ENCODE measurements around the gene SMC4. TPM values are rescaled to one million over a fixed set of nuclear protein-coding genes. Genes with fewer than 3 reads are reported as not detected.

SMC4 gene
- total and polyA plus RNA-seq, 2 of the 8 experiments (the other 6 are each of a cell fraction or from before 2014, with no cell fraction given): 26.6 to 118 TPM

GRCh38 chr3:160369784-160370183, 29.7 kb upstream of the SMC4 start:
- WGBS, 2 experiments (ENCODE audit: extremely low coverage in 1 of 2, insufficient coverage in 1 of 2, insufficient read length in 1 of 2, insufficient replicate concordance in 2 of 2, low coverage in 1 of 2, low lambda C conversion rate in 2 of 2, missing lambda C conversion rate in 1 of 2): 81% methylated on average over 1 of the region's 1 CpG; no CpG with 5 or more reads in 1 of the 2 experiments
- H3K9ac ChIP-seq (replicated peaks in 1 of 4; ENCODE audit: extremely low read depth in 1 of 4, low read depth in 3 of 4, low read length in 3 of 4): no peak overlapping the region
- FAIRE-seq (no peak), DNase-seq (ENCODE audit: low read depth in 1 of 2, low spot score in 2 of 2) (no peak)
- H2BK120ac ChIP-seq (replicated peaks; ENCODE audit: low read depth, low read length): no peak overlapping the region
- H3K4me3 ChIP-seq (ENCODE audit: extremely low read depth in 1 of 4, insufficient read depth in 2 of 4, low read depth in 3 of 4, low read length in 4 of 4): no peak overlapping the region
- peaks cover 0 to 17% (median 6%) of the 10 kb centered on the region in 4 experiments; a peak in 3 of 8 replicates for H3K36me3 ChIP-seq (ENCODE audit: control insufficient read depth in 2 of 4, insufficient read depth in 4 of 4, low read length in 3 of 4)
- H4K91ac ChIP-seq (replicated peaks; ENCODE audit: insufficient read length, low read length): no peak overlapping the region
- H3K79me1 ChIP-seq (ENCODE audit: low read depth, low read length): no peaks in the 10 kb centered on the region
- no peak overlapping the region for H4K5ac ChIP-seq (ENCODE audit: insufficient read length, low read depth, low read length)
- H2BK20ac ChIP-seq (ENCODE audit: low read length): no peak overlapping the region
- no peak overlapping the region for H3K27ac ChIP-seq (ENCODE audit: low read depth, low read length)
- ChIA-PET CTCF (ENCODE audit: partially characterized antibody) (interaction anchor here (0.8 kb wide), 1 partner anchor 39 kb away, joined by 4 read pairs; no protein-coding TSS in a partner anchor), POLR2A (ENCODE audit: partially characterized antibody) (interaction anchor here (0.6 to 0.7 kb wide), 2 partner anchors 532 to 1472 kb away, joined by 3 to 4 read pairs; no protein-coding TSS in a partner anchor)
- H2AFZ ChIP-seq (ENCODE audit: low read length): no peak overlapping the region
- H2AK5ac ChIP-seq (ENCODE audit: low read depth, low read length): no peak overlapping the region
- H3K23me2 ChIP-seq (ENCODE audit: low read depth, low read length): no peaks in the 10 kb centered on the region
- H4K20me1 ChIP-seq (replicated peaks in 1 of 2; ENCODE audit: control insufficient read depth in 1 of 2, insufficient read depth in 2 of 2, low read length in 2 of 2): no peaks in the 10 kb centered on the region
- no peaks in the 10 kb centered on the region for H3K79me2 ChIP-seq (ENCODE audit: control insufficient read depth in 1 of 2, insufficient read depth in 2 of 2, low read length in 2 of 2)
- H4K8ac ChIP-seq (ENCODE audit: extremely low read depth, insufficient read depth, low read length): no peak overlapping the region
- H2BK12ac ChIP-seq (ENCODE audit: low read depth, low read length): no peak overlapping the region
- no peaks in the 10 kb centered on the region for H3K27me3 ChIP-seq (replicated peaks in 1 of 4; ENCODE audit: control insufficient read depth in 3 of 4, extremely low read depth in 1 of 4, insufficient read depth in 3 of 4, low read length in 3 of 4)
- H3K9me3 ChIP-seq (ENCODE audit: insufficient read depth in 2 of 2, low read depth in 1 of 2, low read length in 1 of 2): no peaks in the 10 kb centered on the region
- H3K4me2 ChIP-seq (ENCODE audit: insufficient read depth in 1 of 2, low read depth in 2 of 2, low read length in 2 of 2): no peak overlapping the region
- H2BK15ac ChIP-seq (ENCODE audit: low read length): no peak overlapping the region
- no peak overlapping the region for H3K14ac ChIP-seq (ENCODE audit: insufficient read length)
- H3K4me1 ChIP-seq (replicated peaks in 1 of 4; ENCODE audit: control insufficient read depth in 3 of 4, insufficient read depth in 4 of 4, low read length in 3 of 4): no peaks in the 10 kb centered on the region
- H2BK5ac ChIP-seq (ENCODE audit: low read depth, low read length): no peak overlapping the region
- H3K23ac ChIP-seq (ENCODE audit: insufficient read length): no peak overlapping the region
- H3K56ac ChIP-seq (replicated peaks; ENCODE audit: insufficient read length, low read depth, low read length): no peak overlapping the region
- H3K18ac ChIP-seq (ENCODE audit: extremely low read depth, low read length): no peak overlapping the region
- H3K4ac ChIP-seq (replicated peaks; ENCODE audit: insufficient read length, low read depth, low read length): no peak overlapping the region
- TF ChIP-seq PHF8 (conservative IDR thresholded peaks at IDR 0.05; ENCODE audit: low read depth, low read length) (no peak), CREB1 (IDR thresholded peaks at IDR 0.05) (no peak), RNF2 (IDR thresholded peaks at IDR 0.05; ENCODE audit: borderline replicate concordance, low read depth, low read length, missing control alignments, poor library complexity, severe bottlenecking) (no peak), JUN (IDR thresholded peaks at IDR 0.05; ENCODE audit: low read depth, low read length) (no peak), SRF (IDR thresholded peaks at IDR 0.05; ENCODE audit: low read depth, low read length) (no peak), SP2 (IDR thresholded peaks at IDR 0.05; ENCODE audit: low read length) (no peak), ZNF274 (IDR thresholded peaks at IDR 0.05; ENCODE audit: borderline replicate concordance, extremely low read depth, low read length) (no peak), RXRA (IDR thresholded peaks at IDR 0.05; ENCODE audit: insufficient read depth, low read depth, low read length) (no peak), BRCA1 (IDR thresholded peaks at IDR 0.05; ENCODE audit: low read depth, low read length) (no peak), NANOG (IDR thresholded peaks at IDR 0.05; ENCODE audit: insufficient read depth, low read depth, low read length, poor library complexity, severe bottlenecking) (no peak), FOSL1 (IDR thresholded peaks at IDR 0.05; ENCODE audit: insufficient read depth, low read depth, low read length) (no peak), TAF1 (IDR thresholded peaks at IDR 0.05; ENCODE audit: low read depth, low read length) (no peak)
- TF ChIP-seq, protein P1, sequence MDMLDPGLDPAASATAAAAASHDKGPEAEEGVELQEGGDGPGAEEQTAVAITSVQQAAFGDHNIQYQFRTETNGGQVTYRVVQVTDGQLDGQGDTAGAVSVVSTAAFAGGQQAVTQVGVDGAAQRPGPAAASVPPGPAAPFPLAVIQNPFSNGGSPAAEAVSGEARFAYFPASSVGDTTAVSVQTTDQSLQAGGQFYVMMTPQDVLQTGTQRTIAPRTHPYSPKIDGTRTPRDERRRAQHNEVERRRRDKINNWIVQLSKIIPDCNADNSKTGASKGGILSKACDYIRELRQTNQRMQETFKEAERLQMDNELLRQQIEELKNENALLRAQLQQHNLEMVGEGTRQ (IDR thresholded peaks at IDR 0.05; ENCODE audit: low read length): no peak
